BLaER1 treated with 17β-estradiol and CSF1 and Interleukin-3, amounts not matched to agents 10 nM and 100 nM (cell line): ENCODE results near the gene KIAA2012.

Experiments
- H3K27ac ChIP-seq, 11 experiments: shearing (Covaris generic); formaldehyde crosslinking; 2 replicates each; pipeline ENCODE4 v1.8.1; 2022
- H3K27me3 ChIP-seq, 11 experiments: shearing (Covaris generic); formaldehyde crosslinking; 2 replicates each; pipeline ENCODE4 v1.8.1; 2022
- H3K36me3 ChIP-seq, 11 experiments: shearing (Covaris generic); formaldehyde crosslinking; 2 replicates each; pipeline ENCODE4 v1.8.1; 2022
- H3K4me1 ChIP-seq, 10 experiments: shearing (Covaris generic); formaldehyde crosslinking; 2 replicates each; pipeline ENCODE4 v1.8.1; 2022
- H3K4me2 ChIP-seq, 11 experiments: shearing (Covaris generic); formaldehyde crosslinking; 2 replicates each; pipeline ENCODE4 v1.8.1; 2022
- H3K4me3 ChIP-seq, 10 experiments: shearing (Covaris generic); formaldehyde crosslinking; 2 replicates each; pipeline ENCODE4 v1.8.1; 2022
- H3K9ac ChIP-seq, 11 experiments: shearing (Covaris generic); formaldehyde crosslinking; 2 replicates each; pipeline ENCODE4 v1.8.1; 2022
- H3K9me3 ChIP-seq, 11 experiments: shearing (Covaris generic); formaldehyde crosslinking; replicated peaks in 1 of 11; 2 replicates each; pipeline ENCODE4 v1.8.1; 2022
- H4K20me1 ChIP-seq, 11 experiments: shearing (Covaris generic); formaldehyde crosslinking; 2 replicates each; pipeline ENCODE4 v1.8.1; 2022
- Cebpa-rat ChIP-seq, 11 experiments: shearing (Covaris generic); IDR thresholded peaks; 2 replicates each; pipeline ENCODE4 v1.8.1; 2022

Gene KIAA2012

DNA sequence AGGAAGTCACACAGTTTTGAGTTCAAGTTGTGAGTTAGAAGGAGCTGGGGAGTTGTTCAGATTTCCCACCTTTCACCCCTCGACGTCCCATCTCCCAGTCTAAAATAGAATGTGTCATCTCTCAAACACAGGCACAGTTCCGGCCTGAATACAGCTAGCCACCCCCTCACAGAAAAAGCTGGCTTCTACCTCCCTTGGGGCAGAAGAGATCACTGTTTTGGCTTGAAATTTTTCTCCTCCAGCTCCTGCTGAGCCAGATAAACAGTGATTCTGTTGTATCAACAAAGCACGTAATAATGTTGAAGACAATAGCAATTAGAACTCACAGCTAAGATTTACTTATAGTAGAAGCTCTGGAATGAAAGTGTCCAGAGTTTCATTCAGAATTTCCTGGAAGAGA, 74.7 kb downstream of the KIAA2012 start:
- Histone ChIP-seq H3K4me2 (no peak overlapping the region), H3K27me3 (no peaks in the 10 kb centered on the region), H4K20me1 (no peaks in the 10 kb centered on the region), H3K4me3 (no peak overlapping the region), H3K9me3 (no peaks in the 10 kb centered on the region), H3K36me3 (no peaks in the 10 kb centered on the region), H3K4me1 (no peaks in the 10 kb centered on the region), H3K9ac (no peak overlapping the region), H3K27ac (no peak overlapping the region)
- TF ChIP-seq Cebpa-rat (IDR thresholded peaks at IDR 0.05): no peak

DNA sequence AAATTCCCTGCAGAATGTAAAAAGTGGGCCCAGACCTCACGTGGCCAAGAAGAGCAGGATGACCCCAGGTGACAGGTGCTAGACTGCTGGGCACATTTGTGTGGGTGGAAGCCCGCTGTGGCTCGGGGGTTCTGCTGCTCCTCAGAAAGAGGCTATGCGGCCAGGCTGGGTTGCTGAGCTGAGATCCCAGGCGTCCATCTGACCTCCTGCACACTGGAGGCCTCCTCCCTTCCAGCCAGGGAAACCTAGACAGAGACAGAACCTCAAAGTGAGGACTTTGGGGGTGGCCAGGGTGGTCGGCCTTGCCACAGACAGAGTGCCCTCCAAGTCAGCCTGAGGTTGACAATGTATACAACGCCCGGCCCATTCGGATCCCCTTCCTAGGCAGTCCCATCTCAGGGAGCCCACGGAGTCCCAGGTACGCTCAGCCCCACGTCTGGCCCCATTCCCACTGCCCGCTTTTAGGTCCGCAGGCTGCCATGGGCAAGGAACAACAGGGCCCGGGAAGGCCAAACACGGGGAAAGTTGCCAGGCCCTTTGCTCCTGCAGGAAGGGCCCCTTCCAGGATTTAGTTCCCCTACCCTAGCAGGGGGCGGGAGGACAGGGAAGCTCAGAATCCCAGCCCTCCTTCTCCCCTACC, 75.6 kb downstream of the KIAA2012 start:
- Histone ChIP-seq H3K27me3 (no peaks in the 10 kb centered on the region), H3K36me3 (no peaks in the 10 kb centered on the region), H3K27ac (no peak overlapping the region), H4K20me1 (no peaks in the 10 kb centered on the region), H3K4me3 (no peak overlapping the region), H3K4me2 (no peak overlapping the region), H3K9ac (no peak overlapping the region), H3K4me1 (no peaks in the 10 kb centered on the region), H3K9me3 (no peaks in the 10 kb centered on the region)
- TF ChIP-seq Cebpa-rat (IDR thresholded peaks at IDR 0.05): no peak

DNA sequence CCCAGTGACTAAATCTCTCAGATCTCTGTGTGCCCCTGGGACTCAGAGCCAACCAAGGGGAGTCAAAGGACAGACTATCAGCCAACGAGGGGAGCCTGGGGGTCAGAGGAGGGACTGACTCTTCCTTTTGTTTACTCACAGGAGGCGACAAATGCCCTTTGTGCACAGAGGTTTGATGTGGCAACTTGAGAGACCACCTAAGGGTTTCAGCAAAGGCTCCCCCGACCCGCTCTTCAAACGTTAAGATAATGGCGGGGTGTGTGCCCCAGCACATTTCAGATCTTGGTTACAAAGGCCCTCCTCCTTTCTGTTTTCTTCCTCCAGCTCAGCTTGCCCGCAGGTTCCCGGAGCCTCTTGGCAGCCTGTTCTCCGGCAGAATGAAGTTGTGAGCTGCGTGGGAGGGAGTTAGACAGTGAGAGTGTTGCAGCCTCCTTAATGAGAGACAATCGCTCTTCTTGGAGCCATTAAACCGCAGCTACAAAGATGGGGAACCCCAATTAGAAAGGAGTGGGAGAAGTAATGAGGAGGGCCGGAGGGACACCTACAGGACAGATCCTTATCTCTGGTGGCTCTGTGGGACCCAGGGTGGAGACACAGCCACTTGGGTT, 76.2 kb downstream of the KIAA2012 start:
- H3K4me3 ChIP-seq: no peak overlapping the region
- no peak overlapping the region for H3K9ac ChIP-seq
- H3K9me3 ChIP-seq: no peaks in the 10 kb centered on the region
- no peak overlapping the region for H3K4me2 ChIP-seq
- no peak for TF ChIP-seq Cebpa-rat (IDR thresholded peaks at IDR 0.05)
- H3K27me3 ChIP-seq: no peaks in the 10 kb centered on the region
- no peaks in the 10 kb centered on the region for H4K20me1 ChIP-seq
- no peaks in the 10 kb centered on the region for H3K36me3 ChIP-seq
- H3K27ac ChIP-seq: no peak overlapping the region
- H3K4me1 ChIP-seq: no peaks in the 10 kb centered on the region

DNA sequence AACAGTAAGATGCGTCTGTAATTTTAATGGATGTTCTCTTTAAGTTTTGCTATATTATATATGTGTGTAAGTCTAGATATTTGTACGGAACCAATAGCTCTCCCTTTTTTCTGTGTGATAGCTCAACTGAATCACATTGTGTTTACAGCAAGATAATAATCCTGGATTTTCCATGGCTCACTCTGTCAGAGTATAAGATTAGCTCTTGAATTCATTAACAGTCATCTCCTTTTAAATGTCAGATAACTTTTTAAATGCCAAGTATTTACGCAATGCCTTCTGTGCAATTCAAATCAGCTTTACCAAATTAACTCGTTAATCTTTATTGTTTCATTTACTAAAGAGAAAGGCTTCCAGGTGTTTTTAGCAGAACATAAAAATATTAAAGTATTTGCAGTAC, 76.9 kb downstream of the KIAA2012 start:
- no peaks in the 10 kb centered on the region for H3K27me3 ChIP-seq
- no peaks in the 10 kb centered on the region for H3K4me1 ChIP-seq
- H3K4me3 ChIP-seq: no peak overlapping the region
- no peaks in the 10 kb centered on the region for H3K36me3 ChIP-seq
- no peak overlapping the region for H3K9ac ChIP-seq
- H3K27ac ChIP-seq: no peak overlapping the region
- no peak overlapping the region for H3K4me2 ChIP-seq
- H4K20me1 ChIP-seq: no peaks in the 10 kb centered on the region
- H3K9me3 ChIP-seq: no peaks in the 10 kb centered on the region
- no peak for TF ChIP-seq Cebpa-rat (IDR thresholded peaks at IDR 0.05)

DNA sequence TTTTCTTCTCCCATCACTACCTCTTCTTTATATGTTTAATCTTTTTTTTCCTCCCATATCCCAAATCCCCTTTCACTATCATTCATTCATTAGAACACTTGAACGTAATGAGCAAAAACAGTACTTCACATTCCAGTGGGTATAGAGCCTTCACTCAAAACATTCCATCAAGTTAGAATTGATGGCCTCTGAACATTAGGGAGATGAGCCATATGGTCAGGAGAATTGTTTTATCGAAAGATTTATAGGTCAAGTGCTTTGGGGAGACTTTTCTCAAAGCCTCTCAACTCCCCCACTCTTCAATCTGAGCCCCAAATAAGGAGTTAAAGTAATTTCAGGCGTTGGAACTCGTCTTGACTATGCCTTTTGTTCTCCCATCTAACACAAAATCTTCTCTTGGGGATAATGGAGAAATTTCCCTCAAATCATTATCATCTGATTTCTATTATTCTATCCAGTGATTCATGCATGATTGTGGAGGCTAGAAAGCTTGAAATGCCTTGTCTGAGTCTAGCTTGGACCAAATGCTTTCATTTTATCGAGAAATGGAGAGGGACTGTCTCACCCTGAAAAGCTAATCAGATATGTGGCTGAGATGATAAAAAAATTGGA, 79.2 kb downstream of the KIAA2012 start:
- Histone ChIP-seq H4K20me1 (no peaks in the 10 kb centered on the region), H3K36me3 (no peaks in the 10 kb centered on the region), H3K4me2 (no peak overlapping the region), H3K9ac (no peak overlapping the region), H3K27ac (no peak overlapping the region), H3K4me3 (no peak overlapping the region), H3K4me1 (no peaks in the 10 kb centered on the region), H3K9me3 (no peaks in the 10 kb centered on the region), H3K27me3 (no peaks in the 10 kb centered on the region)
- no peak for TF ChIP-seq Cebpa-rat (IDR thresholded peaks at IDR 0.05)

DNA sequence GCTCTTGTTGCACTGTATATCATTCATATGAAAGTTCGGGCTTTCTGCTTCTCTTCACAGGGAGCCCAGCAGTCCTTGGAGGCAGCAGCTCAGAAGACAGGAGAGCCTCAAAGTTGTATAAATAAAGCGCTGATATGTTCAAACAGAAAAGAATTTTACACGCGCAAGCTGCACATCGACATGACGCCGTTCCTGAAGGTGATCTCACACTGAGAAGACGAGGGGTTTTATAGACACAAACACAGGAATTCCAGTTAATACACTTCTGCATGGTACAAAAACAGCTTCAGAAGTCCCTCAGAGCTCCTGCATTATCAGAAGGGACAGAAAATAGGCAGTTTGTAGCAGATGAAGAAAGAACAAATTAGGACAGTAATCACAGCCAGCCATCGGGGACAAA, 81.6 kb downstream of the KIAA2012 start:
- Histone ChIP-seq H4K20me1 (no peaks in the 10 kb centered on the region), H3K4me1 (no peaks in the 10 kb centered on the region), H3K4me2 (no peak overlapping the region), H3K4me3 (no peak overlapping the region), H3K27ac (no peak overlapping the region), H3K9me3 (no peaks in the 10 kb centered on the region), H3K27me3 (no peaks in the 10 kb centered on the region), H3K9ac (no peak overlapping the region), H3K36me3 (no peaks in the 10 kb centered on the region)
- no peak for TF ChIP-seq Cebpa-rat (IDR thresholded peaks at IDR 0.05)

DNA sequence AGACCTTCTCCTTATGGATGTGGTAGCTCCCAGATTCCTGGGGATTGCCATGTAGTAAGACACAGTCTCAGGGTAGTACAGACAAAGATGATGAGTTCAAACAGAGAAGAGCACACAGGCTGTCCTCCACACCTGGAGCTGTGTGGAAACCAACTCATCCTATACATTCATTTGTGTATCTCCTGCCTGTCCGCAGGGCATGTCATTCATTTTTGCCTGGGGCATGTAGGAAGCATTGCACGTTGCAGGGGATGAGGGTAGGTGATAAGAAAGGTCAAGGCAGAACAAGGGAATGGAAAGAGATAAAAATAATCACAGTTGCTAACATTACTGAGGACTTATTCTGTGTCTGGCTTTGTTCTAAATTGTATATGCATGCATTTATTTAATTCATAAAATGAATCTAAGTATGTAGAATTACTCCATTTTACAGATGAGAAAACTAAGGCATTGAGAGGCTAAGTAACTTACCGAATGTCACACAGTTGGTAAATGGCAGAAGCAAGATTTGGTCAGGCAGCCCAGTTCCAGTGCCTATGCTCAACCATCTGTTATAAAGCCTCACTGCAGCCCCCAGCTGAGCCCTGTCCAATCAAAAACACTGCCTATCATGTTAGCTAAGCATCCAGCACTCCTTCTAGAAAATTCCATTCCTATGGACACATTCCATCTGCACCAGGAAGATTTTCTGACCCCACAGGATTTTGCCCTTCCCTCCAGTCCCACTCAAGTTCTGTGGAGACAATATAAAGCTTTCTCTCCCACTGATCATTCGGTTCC, 84.3 kb downstream of the KIAA2012 start:
- Histone ChIP-seq H3K27ac (no peak overlapping the region), H3K27me3 (no peaks in the 10 kb centered on the region), H4K20me1 (no peaks in the 10 kb centered on the region), H3K4me2 (no peak overlapping the region), H3K4me1 (peaks cover 0 to 11% (median 0%) of the 10 kb centered on the region in 10 experiments; a peak in 7 of 20 replicates), H3K9ac (no peak overlapping the region), H3K4me3 (no peak overlapping the region), H3K36me3 (no peaks in the 10 kb centered on the region), H3K9me3 (no peaks in the 10 kb centered on the region)
- TF ChIP-seq Cebpa-rat (IDR thresholded peaks at IDR 0.05): no peak

DNA sequence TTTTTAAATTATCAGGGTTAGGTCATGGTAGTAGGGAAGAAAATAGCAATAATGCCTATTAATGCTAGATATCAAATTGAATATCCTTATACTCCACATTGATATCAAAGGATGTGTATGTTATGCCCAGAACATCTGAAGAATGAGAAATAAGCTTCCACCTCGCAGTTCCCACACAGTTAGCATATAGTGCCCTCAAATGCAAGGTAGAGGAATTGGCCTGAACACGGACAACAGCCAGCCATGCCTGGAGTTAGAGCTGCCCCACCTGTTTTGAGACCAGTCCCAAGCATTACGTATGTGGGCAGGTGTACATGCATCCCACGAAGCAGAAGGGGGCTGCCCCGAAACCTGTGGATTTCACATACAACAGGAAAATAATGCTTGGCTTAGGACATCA, 85.7 kb downstream of the KIAA2012 start:
- TF ChIP-seq Cebpa-rat (IDR thresholded peaks at IDR 0.05): no peak

DNA sequence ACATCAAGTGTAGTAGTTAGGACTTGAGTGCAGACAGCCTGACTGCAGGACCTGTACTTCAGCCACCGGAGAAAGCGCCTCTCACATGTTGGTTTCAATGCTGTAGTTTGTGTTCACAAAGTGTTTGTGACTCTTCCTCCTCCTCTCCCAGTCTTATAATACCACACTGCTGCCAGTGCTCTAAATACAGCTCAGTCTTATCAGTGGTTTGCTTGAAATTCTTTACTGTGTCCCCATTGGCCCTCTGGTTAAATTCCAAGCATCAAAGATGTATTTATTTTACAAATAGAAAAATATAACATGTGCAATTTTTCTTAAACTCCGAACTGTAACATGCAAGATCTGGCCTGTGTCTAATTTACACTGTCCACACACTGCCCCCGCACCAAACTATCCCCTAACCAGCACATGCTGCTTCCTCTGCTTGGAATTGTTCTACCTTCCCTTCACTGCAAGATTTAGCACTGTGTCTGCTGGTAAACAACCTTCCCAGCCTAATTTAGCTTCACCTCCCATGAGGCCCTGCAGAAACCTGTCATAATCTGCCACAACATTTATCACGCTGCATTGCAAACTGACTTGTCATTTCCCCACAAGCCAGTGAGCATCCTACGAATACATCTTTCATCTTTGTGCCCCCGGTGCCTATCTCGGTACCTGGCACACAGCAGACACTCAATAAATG, 88.2 kb downstream of the KIAA2012 start:
- no peak for TF ChIP-seq Cebpa-rat (IDR thresholded peaks at IDR 0.05)
- Histone ChIP-seq H3K27ac (no peak overlapping the region), H3K9me3 (no peaks in the 10 kb centered on the region), H3K4me3 (no peak overlapping the region), H4K20me1 (no peaks in the 10 kb centered on the region), H3K4me2 (peak overlapping the region in 2 of 11 experiments; percentile 38 to 41; a peak in 4 of 22 replicates), H3K4me1 (peaks cover 0 to 11% (median 0%) of the 10 kb centered on the region in 10 experiments; a peak in 7 of 20 replicates), H3K9ac (no peak overlapping the region), H3K36me3 (no peaks in the 10 kb centered on the region), H3K27me3 (no peaks in the 10 kb centered on the region)

More for the DNA sequence above, 85.7 kb downstream of the KIAA2012 start:
- Histone ChIP-seq H4K20me1 (no peaks in the 10 kb centered on the region), H3K9me3 (no peaks in the 10 kb centered on the region), H3K4me1 (peaks cover 0 to 11% (median 0%) of the 10 kb centered on the region in 10 experiments; a peak in 7 of 20 replicates), H3K27me3 (no peaks in the 10 kb centered on the region), H3K27ac (no peak overlapping the region), H3K4me2 (no peak overlapping the region), H3K36me3 (no peaks in the 10 kb centered on the region), H3K9ac (no peak overlapping the region), H3K4me3 (no peak overlapping the region)
